ENCODE results near the gene EIPR1.
A peak's percentile ranks its signal among the peaks of the same experiment; 100 is the strongest.
"Not testable (repeated sequence)": the region's sequence is repeated elsewhere in the genome, so short reads cannot be mapped to it uniquely, and the experiment has no call there.

EIPR1 gene

GRCh38 chr2:3189961-3190360 is 187.7 kb downstream of the EIPR1 start:
- Mint-ChIP-seq H3K4me1 (no peaks in the 10 kb centered on the region), H3K9me3 (no peaks in the 10 kb centered on the region), H3K27ac (no peak overlapping the region), H3K4me3 (no peak overlapping the region), H3K27me3 (no peaks in the 10 kb centered on the region), H3K36me3 (ENCODE audit: low read depth) (peaks cover 21% of the 10 kb centered on the region)
- no peak for ATAC-seq
- no peak for DNase-seq

- H3K4me3 Mint-ChIP-seq, result no peak overlapping the region
- no peak for DNase-seq
These were observed 188.5 kb downstream of the EIPR1 start for GRCh38 chr2:3189076-3189591.

GRCh38 chr2:3188405-3188946 is 189.1 kb downstream of the EIPR1 start:
- H3K27me3 Mint-ChIP-seq, result no peaks in the 10 kb centered on the region
- H3K36me3 Mint-ChIP-seq (ENCODE audit: low read depth), result peaks cover 21% of the 10 kb centered on the region
- no peak overlapping the region for H3K27ac Mint-ChIP-seq
- DNase-seq, result no peak
- no peaks in the 10 kb centered on the region for H3K9me3 Mint-ChIP-seq
- no peak overlapping the region for H3K4me3 Mint-ChIP-seq
- no peaks in the 10 kb centered on the region for H3K4me1 Mint-ChIP-seq
- ATAC-seq, result no peak

More at GRCh38 chr2:3189076-3189591, 188.5 kb downstream of the EIPR1 start:
- Mint-ChIP-seq H3K27me3 (no peaks in the 10 kb centered on the region), H3K27ac (no peak overlapping the region), H3K36me3 (ENCODE audit: low read depth) (peaks cover 20% of the 10 kb centered on the region), H3K9me3 (no peaks in the 10 kb centered on the region), H3K4me1 (no peaks in the 10 kb centered on the region)
- no peak for ATAC-seq

- H3K27ac Mint-ChIP-seq, result no peak overlapping the region
- no peaks in the 10 kb centered on the region for H3K27me3 Mint-ChIP-seq
- no peak for DNase-seq
- no peaks in the 10 kb centered on the region for H3K9me3 Mint-ChIP-seq
- H3K4me1 Mint-ChIP-seq, result no peaks in the 10 kb centered on the region
- no peak for ATAC-seq
- H3K4me3 Mint-ChIP-seq, result no peak overlapping the region
- peaks cover 18% of the 10 kb centered on the region for H3K36me3 Mint-ChIP-seq (ENCODE audit: low read depth)
These were observed 190.2 kb downstream of the EIPR1 start for GRCh38 chr2:3187467-3187866.

GRCh38 chr2:3186766-3187165 is 190.9 kb downstream of the EIPR1 start:
- no peak for ATAC-seq
- no peak overlapping the region for H3K27ac Mint-ChIP-seq
- H3K4me3 Mint-ChIP-seq, result no peak overlapping the region
- no peak for DNase-seq
- no peaks in the 10 kb centered on the region for H3K27me3 Mint-ChIP-seq
- H3K4me1 Mint-ChIP-seq, result no peaks in the 10 kb centered on the region
- peaks cover 18% of the 10 kb centered on the region for H3K36me3 Mint-ChIP-seq (ENCODE audit: low read depth)
- no peaks in the 10 kb centered on the region for H3K9me3 Mint-ChIP-seq

GRCh38 chr2:3185910-3186309 is 191.7 kb downstream of the EIPR1 start:
- Mint-ChIP-seq H3K36me3 (ENCODE audit: low read depth) (peaks cover 18% of the 10 kb centered on the region), H3K4me3 (no peak overlapping the region), H3K27ac (no peak overlapping the region), H3K9me3 (no peaks in the 10 kb centered on the region), H3K4me1 (no peaks in the 10 kb centered on the region), H3K27me3 (no peaks in the 10 kb centered on the region)
- ATAC-seq (no peak), DNase-seq (no peak)

- Mint-ChIP-seq H3K36me3 (ENCODE audit: low read depth) (peaks cover 16% of the 10 kb centered on the region), H3K4me3 (no peak overlapping the region), H3K27me3 (no peaks in the 10 kb centered on the region), H3K4me1 (no peaks in the 10 kb centered on the region), H3K27ac (no peak overlapping the region), H3K9me3 (no peaks in the 10 kb centered on the region)
- no peak for ATAC-seq
- DNase-seq, result no peak
These were observed 192.4 kb downstream of the EIPR1 start for GRCh38 chr2:3185256-3185655.

GRCh38 chr2:3184167-3184566 is 193.5 kb downstream of the EIPR1 start:
- no peak overlapping the region for H3K27ac Mint-ChIP-seq
- no peaks in the 10 kb centered on the region for H3K4me1 Mint-ChIP-seq
- no peak for DNase-seq
- no peaks in the 10 kb centered on the region for H3K27me3 Mint-ChIP-seq
- no peaks in the 10 kb centered on the region for H3K9me3 Mint-ChIP-seq
- no peak overlapping the region for H3K4me3 Mint-ChIP-seq
- peaks cover 16% of the 10 kb centered on the region for H3K36me3 Mint-ChIP-seq (ENCODE audit: low read depth)
- ATAC-seq, result no peak

GRCh38 chr2:3183766-3184165 is 193.9 kb downstream of the EIPR1 start:
- Mint-ChIP-seq H3K4me3 (no peak overlapping the region), H3K9me3 (no peaks in the 10 kb centered on the region), H3K4me1 (no peaks in the 10 kb centered on the region), H3K27me3 (no peaks in the 10 kb centered on the region), H3K36me3 (ENCODE audit: low read depth) (peaks cover 12% of the 10 kb centered on the region), H3K27ac (no peak overlapping the region)
- DNase-seq, result no peak
- ATAC-seq, result no peak

- Mint-ChIP-seq H3K27ac (no peak overlapping the region), H3K27me3 (no peaks in the 10 kb centered on the region), H3K4me1 (no peaks in the 10 kb centered on the region), H3K36me3 (ENCODE audit: low read depth) (peaks cover 11% of the 10 kb centered on the region), H3K9me3 (no peaks in the 10 kb centered on the region), H3K4me3 (no peak overlapping the region)
- DNase-seq, result no peak
- no peak for ATAC-seq
These were observed 194.8 kb downstream of the EIPR1 start for GRCh38 chr2:3182848-3183247.

GRCh38 chr2:3181416-3182010 is 196.1 kb downstream of the EIPR1 start:
- Mint-ChIP-seq H3K4me1 (no peaks in the 10 kb centered on the region), H3K27me3 (no peaks in the 10 kb centered on the region), H3K4me3 (no peak overlapping the region), H3K27ac (no peak overlapping the region), H3K9me3 (no peaks in the 10 kb centered on the region), H3K36me3 (ENCODE audit: low read depth) (peaks cover 12% of the 10 kb centered on the region)
- no peak for DNase-seq
- ATAC-seq, result no peak

GRCh38 chr2:3180909-3181221 is 196.8 kb downstream of the EIPR1 start:
- ATAC-seq, DNase-seq, H3K4me1 Mint-ChIP-seq, H3K27ac Mint-ChIP-seq, H3K9me3 Mint-ChIP-seq, H3K4me3 Mint-ChIP-seq, H3K27me3 Mint-ChIP-seq: not testable (repeated sequence)
- H3K36me3 Mint-ChIP-seq (ENCODE audit: low read depth), result peaks cover 11% of the 10 kb centered on the region

- no peak overlapping the region for H3K27ac Mint-ChIP-seq
- no peaks in the 10 kb centered on the region for H3K4me1 Mint-ChIP-seq
- no peaks in the 10 kb centered on the region for H3K27me3 Mint-ChIP-seq
- DNase-seq, result no peak
- H3K36me3 Mint-ChIP-seq (ENCODE audit: low read depth), result peaks cover 9% of the 10 kb centered on the region
- H3K4me3 Mint-ChIP-seq, result no peak overlapping the region
- peak; percentile 6 for ATAC-seq
- H3K9me3 Mint-ChIP-seq, result no peaks in the 10 kb centered on the region
These were observed 197.3 kb downstream of the EIPR1 start for GRCh38 chr2:3180082-3180908.

GRCh38 chr2:3179626-3180025 is 198.0 kb downstream of the EIPR1 start:
- no peaks in the 10 kb centered on the region for H3K4me1 Mint-ChIP-seq
- no peak overlapping the region for H3K27ac Mint-ChIP-seq
- no peak overlapping the region for H3K4me3 Mint-ChIP-seq
- H3K9me3 Mint-ChIP-seq, result no peaks in the 10 kb centered on the region
- no peaks in the 10 kb centered on the region for H3K27me3 Mint-ChIP-seq
- peaks cover 7% of the 10 kb centered on the region for H3K36me3 Mint-ChIP-seq (ENCODE audit: low read depth)
- DNase-seq, result no peak
- ATAC-seq, result no peak

GRCh38 chr2:3179208-3179607 is 198.4 kb downstream of the EIPR1 start:
- Mint-ChIP-seq H3K27ac (no peak overlapping the region), H3K9me3 (no peaks in the 10 kb centered on the region)
- ATAC-seq, result no peak

More at GRCh38 chr2:3179208-3179607, 198.4 kb downstream of the EIPR1 start:
- H3K27me3 Mint-ChIP-seq, result no peaks in the 10 kb centered on the region
- peaks cover 7% of the 10 kb centered on the region for H3K36me3 Mint-ChIP-seq (ENCODE audit: low read depth)
- H3K4me3 Mint-ChIP-seq, result no peak overlapping the region
- DNase-seq, result peak; percentile 21
- H3K4me1 Mint-ChIP-seq, result no peaks in the 10 kb centered on the region

Measured in activated naive CD8-positive, alpha-beta T cell treated with anti-CD3 and anti-CD28 coated beads, Interleukin-2, amount 50 U/mL, for 24 hours (primary cell).